ENCODE measurements around the gene MUS81.

GRCh38 chr11:65862191-65862735 is 2.0 kb downstream of the MUS81 start:
- TF ChIP-seq MYC (IDR thresholded peaks at IDR 0.05; ENCODE audit: low read depth, low read length) (no peak), CTCF (IDR thresholded peaks at IDR 0.05; ENCODE audit: low read depth, low read length) (no peak)

All from NB4 (cell line).